WTC11 (cell line): Measurements from ENCODE around the gene ARG2. TPM values are rescaled to one million over a fixed set of nuclear protein-coding genes. Genes with fewer than 3 reads are reported as not detected.

Experiments
- ATAC-seq: fragments of 200-7000 bp; cut with Tn5 transposase; 2 replicates; pipeline ENCODE4 v1.10.0; 2021; ENCODE audit warnings: mild to moderate bottlenecking, moderate library complexity
- CTCF ChIA-PET: fragments of 300-600 bp; sonication (Branson Sonifier 250); formaldehyde crosslinking; loops from one replicate; lab custom pipeline; 2021; ENCODE audit warnings: antibody characterized with exemption; lab: Charles Lee
- POLR2A ChIA-PET: fragments of 350-600 bp; sonication (Branson Sonifier 250); formaldehyde crosslinking; loops from one replicate; lab custom pipeline; 2021; ENCODE audit warnings: antibody characterized with exemption; lab: Charles Lee
- DNase-seq: peaks from one replicate; pipeline ENCODE4 v3.0.0; 2021; ENCODE audit warnings: low spot score
- H3K27ac Mint-ChIP-seq: 2 replicates; pipeline ENCODE4 v1.8.0; 2021; ENCODE audit warnings: mixed read lengths
- H3K27me3 Mint-ChIP-seq: 2 replicates; pipeline ENCODE4 v1.8.0; 2021; ENCODE audit warnings: low read depth, mild to moderate bottlenecking, moderate library complexity, mixed read lengths
- H3K36me3 Mint-ChIP-seq: 2 replicates; pipeline ENCODE4 v1.8.0; 2021; ENCODE audit warnings: mixed read lengths
- H3K4me1 Mint-ChIP-seq: 2 replicates; pipeline ENCODE4 v1.8.0; 2022; ENCODE audit warnings: mixed read lengths
- H3K4me3 Mint-ChIP-seq: 2 replicates; pipeline ENCODE4 v1.8.0; 2021; ENCODE audit warnings: mild to moderate bottlenecking, moderate library complexity, mixed read lengths
- H3K9me3 Mint-ChIP-seq: 2 replicates; pipeline ENCODE4 v1.8.0; 2021; ENCODE audit warnings: mixed read lengths
- CTCF ChIP-seq: fragments of 200-600 bp; IDR thresholded peaks from 2 replicates; pipeline ENCODE4 v1.8.0; 2022; ENCODE audit warnings: antibody characterized with exemption
- ETV6 ChIP-seq: sonication (generic); formaldehyde crosslinking; IDR thresholded peaks from 2 replicates; pipeline ENCODE4 v1.8.1; 2022; ENCODE audit warnings: mild to moderate bottlenecking, missing genetic modification reagents
- GRHL2 ChIP-seq: fragments of 250-450 bp; sonication (Bioruptor Pico); IDR thresholded peaks from 2 replicates; pipeline ENCODE4 v1.8.0; 2022; ENCODE audit warnings: mild to moderate bottlenecking, moderate library complexity; ENCODE audit not compliant: insufficient replicate concordance, severe bottlenecking
- HMGXB4 ChIP-seq: sonication (generic); formaldehyde crosslinking; IDR thresholded peaks from 2 replicates; pipeline ENCODE4 v1.8.1; 2023; ENCODE audit warnings: mild to moderate bottlenecking, moderate library complexity, missing genetic modification reagents
- NFE2L1 ChIP-seq: sonication (generic); formaldehyde crosslinking; IDR thresholded peaks from 2 replicates; pipeline ENCODE4 v1.8.1; 2023; ENCODE audit warnings: missing genetic modification reagents
- NR3C1 ChIP-seq: sonication (generic); formaldehyde crosslinking; conservative IDR thresholded peaks from 2 replicates; pipeline ENCODE4 v1.8.1; 2023; ENCODE audit warnings: low read depth, mild to moderate bottlenecking, missing genetic modification reagents
- PREB ChIP-seq: sonication (generic); formaldehyde crosslinking; IDR thresholded peaks from 2 replicates; pipeline ENCODE4 v1.8.1; 2022; ENCODE audit warnings: mild to moderate bottlenecking, missing genetic modification reagents, moderate library complexity, borderline replicate concordance
- RELA ChIP-seq: sonication (generic); formaldehyde crosslinking; IDR thresholded peaks from 2 replicates; pipeline ENCODE4 v1.8.1; 2022; ENCODE audit warnings: missing genetic modification reagents, mild to moderate bottlenecking, borderline replicate concordance
- RORB ChIP-seq: fragments of 250-450 bp; sonication (Bioruptor Pico); IDR thresholded peaks from 2 replicates; pipeline ENCODE4 v1.9.0; 2021; ENCODE audit warnings: mild to moderate bottlenecking
- TEAD1 ChIP-seq: sonication (generic); formaldehyde crosslinking; IDR thresholded peaks from 2 replicates; pipeline ENCODE4 v1.8.0; 2022; ENCODE audit warnings: mild to moderate bottlenecking, missing genetic modification reagents
- ZMAT4 ChIP-seq: fragments of 250-450 bp; sonication (Bioruptor Pico); IDR thresholded peaks from 2 replicates; pipeline ENCODE4 v1.9.0; 2021; ENCODE audit warnings: mild to moderate bottlenecking
- ZNF232 ChIP-seq: sonication (generic); formaldehyde crosslinking; IDR thresholded peaks from 2 replicates; pipeline ENCODE4 v1.8.0; 2022; ENCODE audit warnings: mild to moderate bottlenecking, missing genetic modification reagents
- total RNA-seq: library from RNA; stranded (reverse); gene quantifications from 3 replicates; pipeline ENCODE4 v1.2.3, GENCODE V29; 2021
- TF ChIP-seq, protein P1 (sequence below): sonication (generic); formaldehyde crosslinking; IDR thresholded peaks from 2 replicates; pipeline ENCODE4 v1.8.1; 2023; ENCODE audit warnings: mild to moderate bottlenecking, missing genetic modification reagents, moderate library complexity
- TF ChIP-seq, protein P2 (sequence below): sonication (generic); formaldehyde crosslinking; IDR thresholded peaks from 2 replicates; pipeline ENCODE4 v1.8.0; 2023; ENCODE audit warnings: mild to moderate bottlenecking, missing genetic modification reagents
- TF ChIP-seq, protein P3 (sequence below): sonication (generic); formaldehyde crosslinking; conservative IDR thresholded peaks from 2 replicates; pipeline ENCODE4 v1.8.1; 2023; ENCODE audit warnings: mild to moderate bottlenecking, low read depth, missing genetic modification reagents, moderate library complexity
- TF ChIP-seq, protein P4 (sequence below): sonication (generic); formaldehyde crosslinking; IDR thresholded peaks from 2 replicates; pipeline ENCODE4 v1.8.1; 2023; ENCODE audit warnings: mild to moderate bottlenecking, missing genetic modification reagents, moderate library complexity
- TF ChIP-seq, protein P5 (sequence below): sonication (generic); formaldehyde crosslinking; IDR thresholded peaks from 2 replicates; pipeline ENCODE4 v1.8.1; 2022; ENCODE audit warnings: missing genetic modification reagents, borderline replicate concordance

ARG2 gene
- total RNA-seq, 1 experiment from 2014 or later = 29.8 TPM

- ATAC-seq = no peak
- Mint-ChIP-seq H3K36me3 (no peaks in the 10 kb centered on the region), H3K9me3 (no peaks in the 10 kb centered on the region), H3K27me3 (peaks cover 14% of the 10 kb centered on the region), H3K4me3 (no peak overlapping the region), H3K27ac (no peak overlapping the region), H3K4me1 (peaks cover 8% of the 10 kb centered on the region)
- TF ChIP-seq, protein P1, sequence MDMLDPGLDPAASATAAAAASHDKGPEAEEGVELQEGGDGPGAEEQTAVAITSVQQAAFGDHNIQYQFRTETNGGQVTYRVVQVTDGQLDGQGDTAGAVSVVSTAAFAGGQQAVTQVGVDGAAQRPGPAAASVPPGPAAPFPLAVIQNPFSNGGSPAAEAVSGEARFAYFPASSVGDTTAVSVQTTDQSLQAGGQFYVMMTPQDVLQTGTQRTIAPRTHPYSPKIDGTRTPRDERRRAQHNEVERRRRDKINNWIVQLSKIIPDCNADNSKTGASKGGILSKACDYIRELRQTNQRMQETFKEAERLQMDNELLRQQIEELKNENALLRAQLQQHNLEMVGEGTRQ = peak; percentile 41; the same call in 1 of the 2 replicates
- TF ChIP-seq HMGXB4 (CRISPR knock-in tag) = no peak
- ChIA-PET CTCF (interaction anchor here (0.8 kb wide), 1 partner anchor 68 kb away, joined by 3 read pairs; no protein-coding TSS in a partner anchor), POLR2A (no interaction called here)
- DNase-seq = no peak
Measured at GRCh38 chr14:67595392-67595791, 24.3 kb upstream of the ARG2 start.

DNA sequence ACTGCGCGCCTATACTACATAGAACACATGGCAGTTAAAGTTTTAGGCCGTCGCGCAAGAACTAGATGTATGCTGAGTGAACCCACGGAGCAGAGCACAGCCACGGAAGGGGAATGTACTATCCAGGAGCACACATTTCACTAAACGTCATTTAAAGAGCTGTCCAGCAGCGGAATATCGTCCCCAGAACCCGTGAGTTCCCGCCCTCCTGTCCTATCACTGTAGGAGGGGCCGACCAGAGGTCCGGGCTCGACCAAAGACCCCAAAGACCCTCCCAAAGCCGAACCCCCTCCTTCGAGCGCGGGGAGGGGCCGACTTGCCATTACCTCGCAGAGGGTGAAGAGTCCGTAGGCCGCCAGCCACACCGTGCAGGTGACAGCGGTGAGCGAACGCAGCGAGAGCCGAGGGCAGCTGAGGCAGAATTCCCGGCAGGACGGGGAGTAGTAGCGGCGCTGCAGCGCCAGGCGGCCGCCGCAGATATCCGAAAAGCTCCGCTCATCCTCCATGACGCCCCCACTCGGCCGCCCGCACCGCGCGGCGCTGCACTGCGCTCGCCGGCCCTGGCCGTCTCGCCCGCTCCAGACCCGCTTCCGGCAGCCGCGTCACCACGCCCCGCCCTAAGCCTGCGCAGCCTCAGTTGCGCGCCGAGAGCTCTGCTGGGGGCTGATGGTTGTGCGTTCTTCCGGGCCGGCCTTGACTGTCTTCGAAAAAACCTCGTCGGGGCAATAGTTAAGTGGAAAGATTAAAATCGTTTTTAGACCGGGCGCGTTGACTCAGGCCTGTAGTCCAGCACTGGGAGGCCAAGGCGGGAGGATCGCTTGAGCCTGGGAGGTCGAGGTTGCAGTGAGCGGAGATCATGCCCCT is 19.8 kb upstream of the ARG2 start, which contains the start of gene PIGH:
Gene PIGH, minus strand, starts transcription at position 571 of the 864 bp plus-strand sequence. Its CDS starts 65 bp downstream, at position 506.
- DNase-seq (peak; percentile 92), ATAC-seq (peak; percentile 97)
- H3K4me3 Mint-ChIP-seq = peak within 1 kb of the TSS; percentile 90
- POLR2A ChIA-PET = interaction anchor here (0.6 to 2.9 kb wide), 10 partner anchors 9 to 335 kb away, joined by 3 to 25 read pairs (median 4); partner anchors contain the start of genes ARG2 and RDH11
- peaks cover 8% of the 10 kb centered on the region for H3K4me1 Mint-ChIP-seq
- peak within 1 kb of the TSS; percentile 88 for H3K27ac Mint-ChIP-seq
- no peaks in the 10 kb centered on the region for H3K9me3 Mint-ChIP-seq
- no peaks in the 10 kb centered on the region for H3K36me3 Mint-ChIP-seq
- peaks cover 56% of the 10 kb centered on the region for H3K27me3 Mint-ChIP-seq
- CTCF ChIA-PET = interaction anchor here (0.6 to 3.7 kb wide), 44 partner anchors 9 to 1224 kb away, joined by 3 to 40 read pairs (median 5); partner anchors contain the start of genes ARG2, PLEKHH1 and RDH11
- TF ChIP-seq RORB (CRISPR knock-in tag) (no peak), NR3C1 (CRISPR knock-in tag) (no peak), TEAD1 (no peak), ETV6 (CRISPR knock-in tag) (no peak; the same call in 1 of the 2 replicates), RELA (CRISPR knock-in tag) (no peak), ZMAT4 (CRISPR knock-in tag) (no peak), ZNF232 (CRISPR knock-in tag) (peak; percentile 17; the same call in 1 of the 2 replicates), PREB (no peak), CTCF (0 out of 2 replicates have a peak, but pooled peaks have one; percentile 22), NFE2L1 (CRISPR knock-in tag) (no peak), GRHL2 (CRISPR knock-in tag) (no peak)
- TF ChIP-seq, protein P2, sequence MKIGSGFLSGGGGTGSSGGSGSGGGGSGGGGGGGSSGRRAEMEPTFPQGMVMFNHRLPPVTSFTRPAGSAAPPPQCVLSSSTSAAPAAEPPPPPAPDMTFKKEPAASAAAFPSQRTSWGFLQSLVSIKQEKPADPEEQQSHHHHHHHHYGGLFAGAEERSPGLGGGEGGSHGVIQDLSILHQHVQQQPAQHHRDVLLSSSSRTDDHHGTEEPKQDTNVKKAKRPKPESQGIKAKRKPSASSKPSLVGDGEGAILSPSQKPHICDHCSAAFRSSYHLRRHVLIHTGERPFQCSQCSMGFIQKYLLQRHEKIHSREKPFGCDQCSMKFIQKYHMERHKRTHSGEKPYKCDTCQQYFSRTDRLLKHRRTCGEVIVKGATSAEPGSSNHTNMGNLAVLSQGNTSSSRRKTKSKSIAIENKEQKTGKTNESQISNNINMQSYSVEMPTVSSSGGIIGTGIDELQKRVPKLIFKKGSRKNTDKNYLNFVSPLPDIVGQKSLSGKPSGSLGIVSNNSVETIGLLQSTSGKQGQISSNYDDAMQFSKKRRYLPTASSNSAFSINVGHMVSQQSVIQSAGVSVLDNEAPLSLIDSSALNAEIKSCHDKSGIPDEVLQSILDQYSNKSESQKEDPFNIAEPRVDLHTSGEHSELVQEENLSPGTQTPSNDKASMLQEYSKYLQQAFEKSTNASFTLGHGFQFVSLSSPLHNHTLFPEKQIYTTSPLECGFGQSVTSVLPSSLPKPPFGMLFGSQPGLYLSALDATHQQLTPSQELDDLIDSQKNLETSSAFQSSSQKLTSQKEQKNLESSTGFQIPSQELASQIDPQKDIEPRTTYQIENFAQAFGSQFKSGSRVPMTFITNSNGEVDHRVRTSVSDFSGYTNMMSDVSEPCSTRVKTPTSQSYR (CRISPR knock-in tag) = no peak
- TF ChIP-seq, protein P3, sequence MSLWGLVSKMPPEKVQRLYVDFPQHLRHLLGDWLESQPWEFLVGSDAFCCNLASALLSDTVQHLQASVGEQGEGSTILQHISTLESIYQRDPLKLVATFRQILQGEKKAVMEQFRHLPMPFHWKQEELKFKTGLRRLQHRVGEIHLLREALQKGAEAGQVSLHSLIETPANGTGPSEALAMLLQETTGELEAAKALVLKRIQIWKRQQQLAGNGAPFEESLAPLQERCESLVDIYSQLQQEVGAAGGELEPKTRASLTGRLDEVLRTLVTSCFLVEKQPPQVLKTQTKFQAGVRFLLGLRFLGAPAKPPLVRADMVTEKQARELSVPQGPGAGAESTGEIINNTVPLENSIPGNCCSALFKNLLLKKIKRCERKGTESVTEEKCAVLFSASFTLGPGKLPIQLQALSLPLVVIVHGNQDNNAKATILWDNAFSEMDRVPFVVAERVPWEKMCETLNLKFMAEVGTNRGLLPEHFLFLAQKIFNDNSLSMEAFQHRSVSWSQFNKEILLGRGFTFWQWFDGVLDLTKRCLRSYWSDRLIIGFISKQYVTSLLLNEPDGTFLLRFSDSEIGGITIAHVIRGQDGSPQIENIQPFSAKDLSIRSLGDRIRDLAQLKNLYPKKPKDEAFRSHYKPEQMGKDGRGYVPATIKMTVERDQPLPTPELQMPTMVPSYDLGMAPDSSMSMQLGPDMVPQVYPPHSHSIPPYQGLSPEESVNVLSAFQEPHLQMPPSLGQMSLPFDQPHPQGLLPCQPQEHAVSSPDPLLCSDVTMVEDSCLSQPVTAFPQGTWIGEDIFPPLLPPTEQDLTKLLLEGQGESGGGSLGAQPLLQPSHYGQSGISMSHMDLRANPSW (CRISPR knock-in tag) = no peak
- TF ChIP-seq, protein P4, sequence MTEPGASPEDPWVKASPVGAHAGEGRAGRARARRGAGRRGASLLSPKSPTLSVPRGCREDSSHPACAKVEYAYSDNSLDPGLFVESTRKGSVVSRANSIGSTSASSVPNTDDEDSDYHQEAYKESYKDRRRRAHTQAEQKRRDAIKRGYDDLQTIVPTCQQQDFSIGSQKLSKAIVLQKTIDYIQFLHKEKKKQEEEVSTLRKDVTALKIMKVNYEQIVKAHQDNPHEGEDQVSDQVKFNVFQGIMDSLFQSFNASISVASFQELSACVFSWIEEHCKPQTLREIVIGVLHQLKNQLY (CRISPR knock-in tag) = no peak
- TF ChIP-seq, protein P5, sequence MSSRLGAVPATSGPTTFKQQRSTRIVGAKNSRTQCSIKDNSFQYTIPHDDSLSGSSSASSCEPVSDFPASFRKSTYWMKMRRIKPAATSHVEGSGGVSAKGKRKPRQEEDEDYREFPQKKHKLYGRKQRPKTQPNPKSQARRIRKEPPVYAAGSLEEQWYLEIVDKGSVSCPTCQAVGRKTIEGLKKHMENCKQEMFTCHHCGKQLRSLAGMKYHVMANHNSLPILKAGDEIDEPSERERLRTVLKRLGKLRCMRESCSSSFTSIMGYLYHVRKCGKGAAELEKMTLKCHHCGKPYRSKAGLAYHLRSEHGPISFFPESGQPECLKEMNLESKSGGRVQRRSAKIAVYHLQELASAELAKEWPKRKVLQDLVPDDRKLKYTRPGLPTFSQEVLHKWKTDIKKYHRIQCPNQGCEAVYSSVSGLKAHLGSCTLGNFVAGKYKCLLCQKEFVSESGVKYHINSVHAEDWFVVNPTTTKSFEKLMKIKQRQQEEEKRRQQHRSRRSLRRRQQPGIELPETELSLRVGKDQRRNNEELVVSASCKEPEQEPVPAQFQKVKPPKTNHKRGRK (CRISPR knock-in tag) = no peak
